Fibroblast of gingiva (primary cell): ENCODE measurements around the gene PAWR.

Experiments
- DNase-seq: peaks from one replicate; pipeline ENCODE4 v3.0.0-alpha.2; 2011; ENCODE audit warnings: low read depth

The PAWR gene, protein sequence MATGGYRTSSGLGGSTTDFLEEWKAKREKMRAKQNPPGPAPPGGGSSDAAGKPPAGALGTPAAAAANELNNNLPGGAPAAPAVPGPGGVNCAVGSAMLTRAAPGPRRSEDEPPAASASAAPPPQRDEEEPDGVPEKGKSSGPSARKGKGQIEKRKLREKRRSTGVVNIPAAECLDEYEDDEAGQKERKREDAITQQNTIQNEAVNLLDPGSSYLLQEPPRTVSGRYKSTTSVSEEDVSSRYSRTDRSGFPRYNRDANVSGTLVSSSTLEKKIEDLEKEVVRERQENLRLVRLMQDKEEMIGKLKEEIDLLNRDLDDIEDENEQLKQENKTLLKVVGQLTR

DNA sequence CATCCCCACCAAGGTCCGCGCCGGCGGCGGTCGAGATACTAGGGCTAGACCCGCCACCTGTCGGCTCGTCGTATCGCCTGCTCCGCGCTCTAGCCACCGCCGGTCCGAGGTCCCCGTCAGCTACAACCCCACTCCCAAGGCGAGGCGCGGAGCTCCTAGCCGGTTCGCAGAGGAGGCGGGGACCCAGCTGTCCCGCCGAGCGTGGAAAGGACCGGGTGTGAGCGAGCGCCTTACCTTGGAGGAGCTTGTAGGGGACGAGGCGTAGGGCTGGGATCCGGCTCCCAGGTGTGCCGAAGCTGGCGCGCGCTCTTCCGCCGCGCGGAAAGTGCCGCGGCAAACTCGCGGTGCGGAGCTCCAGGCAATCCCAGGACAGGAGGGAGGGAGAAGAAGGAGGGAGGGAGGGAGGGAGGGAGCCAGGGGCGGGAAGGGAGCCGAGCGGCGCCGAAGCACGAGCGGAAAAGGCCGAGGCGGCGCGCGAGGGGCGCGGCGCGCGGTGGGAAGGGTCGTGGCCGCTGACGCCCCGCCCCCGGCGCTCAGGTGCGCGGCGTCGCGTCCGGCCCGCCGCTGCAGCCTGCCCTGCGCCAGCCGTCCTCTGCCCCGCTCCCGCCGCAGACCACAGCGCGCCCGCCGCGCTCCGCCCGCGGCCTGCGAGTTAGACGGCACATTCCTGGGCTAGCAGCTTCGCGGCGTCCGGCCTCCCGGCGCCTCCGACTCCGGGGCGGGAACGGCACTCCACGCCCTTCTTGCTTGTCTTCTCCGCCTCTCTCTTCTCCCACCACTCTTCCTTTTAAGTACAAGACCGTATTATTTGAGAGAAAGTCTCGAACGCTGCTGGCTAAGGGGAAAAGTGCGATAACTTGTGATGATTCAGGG lies at the start of gene PAWR:
PAWR (minus strand) TSS at position 327 of the 873 bp plus-strand sequence. CDS start 720 bp downstream, outside the sequence.
- DNase-seq: peak; percentile 61

DNA sequence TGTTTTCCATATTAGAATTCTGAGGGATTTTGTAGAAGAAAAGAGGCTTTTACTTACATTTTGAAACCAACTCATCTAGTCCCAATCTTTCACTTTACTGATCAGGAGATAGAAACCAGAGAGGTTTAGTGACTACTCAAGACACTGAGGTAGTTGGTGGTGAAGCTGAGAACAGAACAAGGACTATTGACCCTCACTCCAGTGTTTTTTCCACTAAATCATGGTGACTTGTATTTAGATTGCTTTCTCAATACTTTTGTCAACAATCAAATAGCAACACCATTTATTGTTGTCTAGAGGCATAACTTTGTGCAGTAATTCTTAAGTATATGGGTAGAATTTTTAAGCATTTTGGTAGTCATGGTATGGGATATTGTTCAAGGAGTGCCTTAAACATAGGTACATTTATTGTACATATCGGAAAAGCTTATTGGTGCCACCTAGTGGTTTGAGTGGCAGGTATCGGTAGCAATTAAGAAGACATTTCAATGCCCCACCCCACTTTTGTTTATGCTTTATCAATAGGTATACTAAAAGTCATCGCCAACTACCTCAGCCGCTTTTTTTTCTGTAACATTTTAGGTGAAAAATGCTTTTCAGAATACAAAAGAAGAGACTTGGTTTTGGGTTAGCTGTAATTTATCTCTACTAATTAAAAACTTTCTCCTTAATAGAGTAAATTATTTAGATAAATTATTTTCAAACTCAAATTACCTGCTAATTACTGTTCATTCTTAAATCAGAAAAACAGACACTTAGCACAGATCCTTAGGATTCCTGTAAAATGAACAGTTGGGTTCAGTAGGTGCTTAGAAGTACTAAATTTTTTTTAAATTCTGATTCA lies 47.3 kb upstream of the PAWR start:
- DNase-seq: peak; percentile 50

DNA sequence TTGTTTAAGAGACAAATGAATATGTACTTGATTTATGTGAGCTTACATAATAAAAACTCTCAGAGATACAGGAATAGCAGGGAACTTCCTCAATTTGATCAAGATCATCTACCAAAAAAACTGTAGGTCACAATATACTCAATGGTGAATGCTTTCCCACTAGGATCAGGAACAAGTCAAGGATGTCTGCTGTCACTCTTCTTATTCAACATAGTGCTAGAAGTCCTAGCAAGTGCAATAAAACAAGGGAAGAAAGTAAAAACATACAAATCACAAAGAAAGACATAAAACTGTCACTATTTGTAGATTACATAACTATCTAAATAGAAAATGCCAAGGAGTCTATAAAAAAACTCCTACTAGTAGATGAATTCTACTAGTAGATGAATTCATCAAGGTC lies 41.9 kb upstream of the PAWR start:
- no peak for DNase-seq

DNA sequence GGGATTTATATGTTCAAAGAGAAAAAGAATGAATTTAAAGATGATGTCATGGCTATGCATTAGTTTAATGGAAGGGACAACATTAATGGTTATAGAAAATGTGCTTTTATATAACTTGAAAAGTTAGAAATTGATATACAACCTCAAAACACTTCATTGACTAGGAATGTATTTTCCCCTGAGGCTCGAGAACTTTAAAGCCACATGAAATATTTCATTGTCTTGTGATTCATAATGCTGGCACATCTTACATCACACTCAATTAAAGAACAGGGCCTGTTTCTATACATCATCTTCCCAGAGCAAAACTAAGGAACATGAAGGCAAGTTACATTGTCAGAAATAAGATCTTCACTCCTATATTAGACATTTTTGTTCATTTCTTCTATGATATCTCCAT lies 35.2 kb upstream of the PAWR start:
- peak; percentile 62 for DNase-seq

DNA sequence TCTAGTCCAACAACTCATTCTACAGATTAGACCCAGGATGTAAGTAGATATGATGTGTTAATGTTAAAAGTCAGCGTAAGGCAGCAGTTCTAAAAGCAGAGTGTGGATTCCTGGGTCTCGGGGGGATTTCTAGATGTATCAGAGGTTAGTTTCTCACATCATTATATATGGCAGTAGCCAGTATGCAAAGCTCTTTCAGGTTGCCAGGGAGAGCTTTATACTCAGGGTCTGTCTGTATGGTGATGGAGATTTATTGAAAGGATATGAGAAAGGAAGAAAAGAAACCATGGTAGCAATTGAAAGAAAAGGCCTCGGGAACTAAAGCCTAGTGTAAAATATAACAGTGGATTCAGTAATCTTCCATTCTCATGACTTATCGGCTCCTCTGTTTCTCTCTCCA lies 26.2 kb upstream of the PAWR start:
- DNase-seq: no peak

DNA sequence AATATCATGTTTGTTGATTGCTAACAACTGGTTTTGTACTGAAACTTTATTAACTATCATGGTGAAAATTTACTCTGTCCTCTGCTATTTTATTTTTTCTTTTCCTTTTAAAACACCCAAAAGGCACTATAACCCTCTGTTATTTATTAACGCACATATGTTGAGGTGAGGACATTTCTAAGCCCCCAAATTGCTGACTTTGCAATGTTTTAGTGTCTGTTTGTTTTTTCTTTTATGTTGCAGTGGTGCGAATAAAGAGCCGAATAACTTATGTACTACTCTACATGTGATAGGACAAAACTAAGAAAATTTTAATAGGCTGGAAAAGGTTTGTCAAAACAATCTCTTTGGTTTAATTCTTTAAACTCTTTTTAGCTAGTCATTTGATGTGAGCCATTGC lies 24.5 kb upstream of the PAWR start:
- DNase-seq: no peak

DNA sequence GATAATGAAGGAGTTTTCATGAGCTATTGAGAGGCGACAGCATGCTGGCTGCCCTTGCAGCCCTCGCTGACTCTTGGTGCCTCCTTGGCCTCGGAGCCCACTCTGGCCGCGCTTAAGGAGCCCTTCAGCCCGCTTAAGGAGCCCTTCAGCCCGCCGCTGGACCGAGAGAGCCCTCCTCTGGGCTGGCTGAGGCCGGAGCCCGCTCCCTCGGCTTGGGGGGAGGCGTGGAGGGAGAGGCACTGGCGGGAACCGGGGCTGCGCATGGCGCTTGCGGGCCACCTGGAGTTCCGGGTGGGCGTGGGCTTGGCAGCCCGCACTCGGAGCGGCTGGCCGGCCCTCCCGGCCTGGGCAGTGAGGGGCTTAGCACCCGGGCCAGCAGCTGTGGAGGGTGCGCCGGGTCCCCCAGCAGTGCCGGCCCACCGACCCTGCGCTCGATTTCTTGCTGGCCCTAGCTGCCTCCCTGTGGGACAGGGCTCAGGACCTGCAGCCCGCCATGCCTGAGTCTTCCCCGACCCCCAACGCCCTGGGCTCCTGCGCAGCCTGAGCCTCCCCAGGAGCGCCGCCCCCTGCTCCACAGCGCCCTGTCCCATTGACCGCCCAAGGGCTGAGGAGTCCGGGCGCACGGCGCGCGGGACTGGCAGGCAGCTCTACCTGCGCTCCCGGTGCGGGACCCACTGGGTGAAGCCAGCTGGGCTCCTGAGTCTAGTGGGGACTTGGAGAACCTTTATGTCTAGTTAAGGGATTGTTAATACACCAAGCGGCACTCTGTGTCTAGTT lies 20.1 kb upstream of the PAWR start:
- no peak for DNase-seq

DNA sequence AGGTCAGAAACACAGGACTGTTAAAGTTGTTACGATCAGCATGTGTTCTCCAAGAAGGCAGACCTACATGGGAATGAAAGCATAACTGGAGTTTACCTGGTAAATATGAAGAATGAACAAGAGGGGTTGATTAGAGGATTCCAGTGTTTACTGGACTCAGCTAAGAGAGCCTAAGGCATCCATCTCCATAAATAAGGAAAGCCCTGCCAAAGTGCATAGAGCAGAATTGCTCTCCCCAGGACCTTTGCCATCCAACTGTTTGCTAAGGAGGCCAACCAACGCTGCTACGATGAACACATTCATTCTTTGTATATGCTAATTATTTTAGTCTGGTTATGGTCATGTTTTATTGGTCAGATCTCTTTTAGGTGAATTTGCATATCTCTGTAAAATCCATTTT lies 17.1 kb upstream of the PAWR start:
- no peak for DNase-seq

DNA sequence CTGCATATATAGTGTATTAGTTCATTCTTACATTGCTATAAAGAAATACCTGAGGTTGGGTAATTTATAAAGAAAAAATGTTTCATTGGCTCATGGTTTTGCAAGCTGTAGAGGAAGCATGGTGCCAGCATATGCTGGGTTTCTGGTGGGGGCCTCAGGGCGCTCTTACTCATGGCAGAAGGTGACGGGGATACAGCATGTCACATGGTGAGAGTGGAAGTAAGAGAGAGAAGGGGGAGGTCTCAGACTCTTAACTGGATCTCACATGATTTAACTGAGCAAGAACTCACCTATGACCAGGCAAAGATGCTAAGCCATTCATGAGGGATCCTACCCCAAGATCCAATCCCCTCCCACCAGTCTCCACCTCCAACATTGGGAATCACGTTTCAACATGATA lies 15.9 kb upstream of the PAWR start:
- DNase-seq: no peak

DNA sequence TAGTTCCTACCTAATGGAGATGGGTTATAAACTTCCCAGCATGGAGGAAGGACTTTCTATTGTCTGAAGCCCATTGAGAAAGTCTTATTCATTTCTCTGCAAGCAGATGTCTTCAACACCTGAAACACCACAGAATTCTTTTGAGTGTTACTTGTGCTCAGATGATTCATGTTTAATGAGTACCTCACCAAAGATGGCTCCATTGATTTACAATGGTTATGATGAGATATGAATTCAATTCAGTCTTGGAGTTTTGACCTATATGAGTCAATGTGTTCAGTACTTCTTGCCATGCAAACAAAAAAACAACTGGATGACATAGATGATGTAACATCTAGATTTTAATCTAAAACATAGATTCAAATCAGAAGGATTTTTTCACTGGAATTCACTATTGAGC lies 15.4 kb upstream of the PAWR start:
- DNase-seq: peak; percentile 2

DNA sequence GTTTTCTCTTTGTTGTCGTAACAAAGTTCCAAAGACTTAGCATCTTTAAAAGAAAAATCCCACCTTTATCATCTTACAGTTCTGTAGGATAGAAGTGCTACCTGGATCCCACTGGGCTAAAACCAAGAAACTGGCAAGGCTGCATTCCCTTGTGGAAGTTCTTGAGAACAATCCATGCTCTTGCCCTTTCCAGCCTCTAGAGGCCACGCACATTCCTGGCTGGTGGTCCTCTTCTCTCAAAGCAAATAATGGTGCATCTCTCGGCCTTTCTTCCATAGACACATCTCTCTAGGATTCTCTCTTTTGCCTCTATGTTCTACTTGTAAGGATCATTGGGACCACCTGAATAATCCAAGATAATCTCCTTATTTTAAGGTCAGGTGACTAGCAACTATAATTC lies 8.2 kb upstream of the PAWR start:
- no peak for DNase-seq

DNA sequence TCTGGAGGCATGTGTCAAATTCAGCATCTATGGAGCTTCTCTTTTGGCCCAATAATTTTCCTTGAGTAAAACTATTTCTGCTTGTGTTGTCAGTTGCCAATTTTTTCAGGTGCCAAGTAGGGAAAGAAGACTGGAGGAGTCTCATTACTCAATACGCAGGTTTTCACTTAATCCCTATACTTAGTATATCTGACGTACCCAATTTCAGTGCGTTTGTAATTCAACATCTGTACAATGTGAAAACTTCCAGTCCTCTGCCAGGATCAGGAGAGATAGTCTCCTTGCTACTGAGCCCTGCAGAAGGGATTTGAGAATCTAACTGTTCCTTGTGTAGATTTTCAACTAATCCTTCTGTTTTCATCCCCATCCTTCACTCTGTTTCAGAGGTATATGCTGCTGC lies 5.7 kb upstream of the PAWR start:
- DNase-seq: no peak

DNA sequence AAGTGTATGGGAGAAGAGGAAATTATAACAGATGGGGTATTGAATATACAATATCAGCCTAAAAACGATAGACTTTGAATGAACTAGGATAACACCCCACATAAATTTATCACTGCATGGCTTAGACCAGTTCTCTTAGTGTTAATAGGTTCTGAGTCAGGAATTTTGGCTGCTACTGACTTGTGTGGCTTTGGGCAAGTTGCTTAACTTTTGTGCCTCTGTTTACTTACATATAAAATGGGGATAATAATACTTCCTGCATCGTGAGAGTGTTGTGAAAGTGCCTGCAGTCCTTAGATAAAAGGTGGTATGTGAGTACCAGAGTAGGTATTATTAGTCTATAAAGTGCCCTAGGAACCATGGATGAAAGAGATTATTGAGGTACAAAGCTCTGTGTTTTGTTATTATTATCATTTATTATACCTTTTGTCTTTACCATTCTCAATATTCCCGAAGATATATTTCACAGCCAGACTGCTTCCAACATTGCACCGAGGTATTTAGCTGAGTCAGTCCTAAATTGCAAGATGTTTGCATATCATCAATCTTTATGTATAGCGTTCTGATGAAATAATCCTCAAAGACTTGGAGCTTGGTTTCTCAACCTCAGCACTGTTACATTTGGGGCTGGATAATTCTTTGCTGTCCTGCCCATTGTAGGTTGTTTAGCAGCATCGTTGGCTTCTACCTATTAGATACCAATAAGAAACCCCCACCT lies 2.3 kb upstream of the PAWR start:
- DNase-seq: no peak

DNA sequence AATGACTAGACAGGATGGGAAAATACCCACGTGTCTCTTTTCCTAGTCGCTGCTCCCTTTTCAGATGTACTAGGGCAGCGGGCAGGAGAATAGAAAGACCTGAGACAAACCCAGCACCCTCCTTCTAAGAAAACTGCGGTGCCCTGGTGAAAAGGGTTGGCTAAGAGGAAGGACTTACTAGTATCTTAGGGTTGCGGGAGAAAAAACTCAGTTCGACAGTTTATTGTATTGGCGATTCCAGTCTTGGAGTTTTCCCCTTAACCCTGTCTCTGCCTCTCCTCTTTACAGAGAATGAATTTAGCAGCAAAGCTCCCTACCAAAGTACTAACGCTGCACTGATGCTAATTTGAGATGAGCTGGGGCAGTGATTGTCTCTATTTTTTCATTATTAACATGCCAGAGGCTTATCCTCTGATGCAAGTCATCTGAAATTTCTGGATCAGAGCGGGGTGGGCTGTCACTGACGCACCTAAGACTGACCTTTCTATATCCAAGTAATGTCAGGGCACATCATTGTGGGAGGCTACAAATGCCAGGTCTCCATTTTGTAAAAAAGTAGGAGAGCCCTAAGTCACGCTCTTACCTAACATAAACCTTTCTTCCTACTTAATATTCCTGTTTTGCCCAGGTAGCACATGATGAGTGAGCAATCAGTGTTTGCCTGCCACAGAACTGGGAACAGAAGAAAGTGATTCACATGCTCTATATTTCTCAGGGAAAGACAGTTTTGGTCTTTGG lies 916 bp upstream of the PAWR start:
- peak; percentile 30 for DNase-seq

DNA sequence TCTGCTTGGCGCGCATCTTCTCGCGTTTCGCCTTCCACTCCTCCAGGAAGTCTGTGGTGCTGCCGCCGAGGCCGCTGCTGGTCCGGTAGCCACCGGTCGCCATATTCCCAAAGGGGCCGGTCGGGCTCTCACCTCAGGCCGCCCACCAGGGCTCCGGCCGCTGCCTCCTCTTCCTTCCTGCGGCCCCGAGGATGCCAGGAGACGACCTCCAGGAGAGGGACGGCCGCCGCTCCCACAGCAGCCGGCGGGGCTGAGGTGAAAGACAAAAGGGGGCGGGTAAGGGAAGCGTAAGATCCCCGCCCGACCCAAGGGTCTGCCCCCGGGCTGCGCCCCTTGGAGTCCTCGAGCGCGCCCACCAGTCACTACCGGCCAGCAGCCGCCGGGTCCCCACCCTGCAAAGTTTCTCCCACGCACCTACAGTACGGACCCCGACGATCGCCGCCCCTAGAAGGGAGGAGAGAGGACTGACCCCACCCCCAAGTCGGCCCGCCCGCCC lies 574 bp downstream of the PAWR start:
- DNase-seq: no peak

DNA sequence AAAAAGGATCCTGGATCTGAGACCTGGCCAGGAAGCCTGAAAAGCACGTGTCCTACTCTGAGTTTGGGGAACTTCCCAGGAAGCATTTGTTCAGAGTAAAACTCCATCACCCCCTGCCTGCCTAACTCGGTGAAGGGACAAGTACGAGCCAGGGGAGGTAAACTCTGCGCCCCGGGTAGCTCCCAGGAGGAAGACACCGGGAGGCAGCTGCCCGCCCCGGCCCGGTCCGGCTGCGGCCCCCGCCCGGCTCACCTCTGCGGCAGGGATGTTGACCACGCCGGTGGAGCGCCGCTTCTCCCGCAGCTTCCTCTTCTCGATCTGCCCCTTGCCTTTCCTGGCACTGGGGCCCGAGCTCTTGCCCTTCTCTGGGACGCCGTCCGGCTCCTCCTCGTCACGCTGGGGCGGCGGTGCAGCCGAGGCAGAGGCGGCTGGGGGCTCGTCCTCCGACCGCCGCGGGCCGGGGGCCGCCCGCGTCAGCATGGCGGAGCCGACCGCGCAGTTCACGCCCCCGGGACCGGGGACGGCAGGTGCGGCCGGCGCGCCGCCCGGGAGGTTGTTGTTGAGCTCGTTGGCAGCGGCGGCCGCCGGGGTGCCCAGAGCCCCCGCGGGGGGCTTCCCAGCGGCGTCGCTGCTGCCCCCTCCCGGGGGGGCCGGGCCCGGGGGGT lies 1.2 kb downstream of the PAWR start:
- DNase-seq: peak; percentile 43

DNA sequence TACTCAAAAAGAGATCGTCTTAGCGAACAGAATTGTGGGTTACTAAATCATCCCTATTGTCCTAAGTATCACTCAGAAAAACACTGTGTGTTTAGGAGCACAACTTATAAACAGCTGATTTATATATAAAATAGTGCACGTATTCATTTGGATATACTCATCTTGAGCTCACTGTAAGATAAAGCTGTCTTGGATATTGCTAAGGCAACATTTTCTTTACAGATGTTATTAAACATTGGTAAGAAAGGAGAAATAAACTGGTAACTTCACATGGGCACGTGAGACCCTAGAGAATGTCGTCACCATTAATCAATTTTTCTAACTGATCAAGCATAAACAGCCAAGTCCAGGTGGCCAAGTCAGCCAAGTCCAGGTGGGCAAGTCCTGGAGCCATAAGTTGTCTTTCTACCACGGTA lies 1.7 kb downstream of the PAWR start:
- no peak for DNase-seq

DNA sequence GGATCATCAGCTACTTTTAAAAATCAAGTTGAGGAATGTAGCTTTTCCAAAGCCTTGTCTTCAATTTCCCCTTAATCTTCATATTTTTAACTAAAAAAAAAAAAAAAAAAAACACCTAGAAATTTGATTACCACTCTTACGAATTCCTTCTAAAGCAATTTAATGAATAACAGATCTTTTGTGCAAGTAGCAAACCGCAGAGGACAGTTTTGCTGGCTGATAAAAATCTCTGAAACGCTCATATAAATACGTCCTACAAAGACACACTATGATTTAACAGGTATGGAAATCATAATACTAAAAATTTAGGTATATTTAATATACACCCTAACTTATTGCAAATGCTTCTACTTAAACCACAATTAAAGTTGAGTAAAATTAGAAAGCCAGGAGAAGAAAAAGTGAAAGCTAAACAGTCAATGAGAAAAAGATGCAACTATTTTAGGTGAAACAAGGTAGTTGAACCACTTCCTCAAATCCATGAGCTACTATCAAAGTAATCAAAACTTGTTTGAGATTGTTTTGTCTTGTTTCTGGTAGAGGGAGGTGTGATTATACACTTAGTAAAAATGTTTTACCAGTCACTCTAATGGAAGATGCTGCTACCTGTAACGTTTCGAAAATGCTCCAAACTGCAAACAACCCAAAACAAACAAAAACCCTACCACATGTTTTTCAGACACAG lies 2.2 kb downstream of the PAWR start:
- DNase-seq: peak; percentile 8

DNA sequence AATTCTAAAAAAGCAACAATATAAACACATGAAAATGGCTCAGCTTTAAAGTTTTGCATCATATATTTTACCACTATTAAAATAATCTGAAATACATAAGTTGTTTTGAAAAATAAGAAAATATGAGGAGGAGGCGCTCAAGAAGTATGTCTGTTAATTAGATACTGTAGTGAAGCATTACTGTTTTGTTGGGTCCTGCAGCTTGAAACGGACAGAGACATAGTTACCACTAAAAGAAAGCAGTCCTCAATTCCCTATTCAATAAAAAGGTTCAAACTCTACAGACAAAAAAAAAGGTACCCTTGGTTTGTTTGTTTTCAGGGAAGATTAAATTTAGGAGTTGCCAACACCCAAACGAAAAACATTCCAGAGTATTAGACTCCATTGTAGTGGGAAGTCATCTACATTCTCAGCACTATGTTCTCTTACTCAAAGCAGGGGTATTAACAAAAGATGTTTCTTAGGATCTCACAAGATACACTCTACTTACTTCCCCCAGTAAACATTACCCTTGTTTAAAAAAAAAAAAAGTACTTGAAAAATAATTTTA lies 3.0 kb downstream of the PAWR start:
- DNase-seq: peak; percentile 1
